ENCODE results near the gene MEGF6.

GRCh38 chr1:3599286-3599811 lies 12.0 kb downstream of the MEGF6 start:
- TF ChIP-seq, protein P1, sequence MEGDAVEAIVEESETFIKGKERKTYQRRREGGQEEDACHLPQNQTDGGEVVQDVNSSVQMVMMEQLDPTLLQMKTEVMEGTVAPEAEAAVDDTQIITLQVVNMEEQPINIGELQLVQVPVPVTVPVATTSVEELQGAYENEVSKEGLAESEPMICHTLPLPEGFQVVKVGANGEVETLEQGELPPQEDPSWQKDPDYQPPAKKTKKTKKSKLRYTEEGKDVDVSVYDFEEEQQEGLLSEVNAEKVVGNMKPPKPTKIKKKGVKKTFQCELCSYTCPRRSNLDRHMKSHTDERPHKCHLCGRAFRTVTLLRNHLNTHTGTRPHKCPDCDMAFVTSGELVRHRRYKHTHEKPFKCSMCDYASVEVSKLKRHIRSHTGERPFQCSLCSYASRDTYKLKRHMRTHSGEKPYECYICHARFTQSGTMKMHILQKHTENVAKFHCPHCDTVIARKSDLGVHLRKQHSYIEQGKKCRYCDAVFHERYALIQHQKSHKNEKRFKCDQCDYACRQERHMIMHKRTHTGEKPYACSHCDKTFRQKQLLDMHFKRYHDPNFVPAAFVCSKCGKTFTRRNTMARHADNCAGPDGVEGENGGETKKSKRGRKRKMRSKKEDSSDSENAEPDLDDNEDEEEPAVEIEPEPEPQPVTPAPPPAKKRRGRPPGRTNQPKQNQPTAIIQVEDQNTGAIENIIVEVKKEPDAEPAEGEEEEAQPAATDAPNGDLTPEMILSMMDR (IDR thresholded peaks at IDR 0.05; ENCODE audit: low read depth, low read length, poor library complexity, severe bottlenecking) = no peak
- no peak for TF ChIP-seq EZH2phosphoT487 (IDR thresholded peaks at IDR 0.05; ENCODE audit: borderline replicate concordance, low read length)
